ENCODE measurements around the gene NAGLU.

- no peak for TF ChIP-seq SIN3A (IDR thresholded peaks at IDR 0.05; ENCODE audit: borderline replicate concordance, low read depth, low read length)
- no peak for TF ChIP-seq MAX (IDR thresholded peaks at IDR 0.05; ENCODE audit: low read depth)
- TF ChIP-seq CTCF (IDR thresholded peaks at IDR 0.05) = no peak
- TF ChIP-seq TAF1 (IDR thresholded peaks at IDR 0.05; ENCODE audit: borderline replicate concordance, low read depth, low read length) = no peak
- TF ChIP-seq SMC3 (IDR thresholded peaks at IDR 0.05; ENCODE audit: low read depth, low read length) = no peak
- TF ChIP-seq RAD21 (IDR thresholded peaks at IDR 0.05; ENCODE audit: low read length) = no peak
- TF ChIP-seq, protein P1, sequence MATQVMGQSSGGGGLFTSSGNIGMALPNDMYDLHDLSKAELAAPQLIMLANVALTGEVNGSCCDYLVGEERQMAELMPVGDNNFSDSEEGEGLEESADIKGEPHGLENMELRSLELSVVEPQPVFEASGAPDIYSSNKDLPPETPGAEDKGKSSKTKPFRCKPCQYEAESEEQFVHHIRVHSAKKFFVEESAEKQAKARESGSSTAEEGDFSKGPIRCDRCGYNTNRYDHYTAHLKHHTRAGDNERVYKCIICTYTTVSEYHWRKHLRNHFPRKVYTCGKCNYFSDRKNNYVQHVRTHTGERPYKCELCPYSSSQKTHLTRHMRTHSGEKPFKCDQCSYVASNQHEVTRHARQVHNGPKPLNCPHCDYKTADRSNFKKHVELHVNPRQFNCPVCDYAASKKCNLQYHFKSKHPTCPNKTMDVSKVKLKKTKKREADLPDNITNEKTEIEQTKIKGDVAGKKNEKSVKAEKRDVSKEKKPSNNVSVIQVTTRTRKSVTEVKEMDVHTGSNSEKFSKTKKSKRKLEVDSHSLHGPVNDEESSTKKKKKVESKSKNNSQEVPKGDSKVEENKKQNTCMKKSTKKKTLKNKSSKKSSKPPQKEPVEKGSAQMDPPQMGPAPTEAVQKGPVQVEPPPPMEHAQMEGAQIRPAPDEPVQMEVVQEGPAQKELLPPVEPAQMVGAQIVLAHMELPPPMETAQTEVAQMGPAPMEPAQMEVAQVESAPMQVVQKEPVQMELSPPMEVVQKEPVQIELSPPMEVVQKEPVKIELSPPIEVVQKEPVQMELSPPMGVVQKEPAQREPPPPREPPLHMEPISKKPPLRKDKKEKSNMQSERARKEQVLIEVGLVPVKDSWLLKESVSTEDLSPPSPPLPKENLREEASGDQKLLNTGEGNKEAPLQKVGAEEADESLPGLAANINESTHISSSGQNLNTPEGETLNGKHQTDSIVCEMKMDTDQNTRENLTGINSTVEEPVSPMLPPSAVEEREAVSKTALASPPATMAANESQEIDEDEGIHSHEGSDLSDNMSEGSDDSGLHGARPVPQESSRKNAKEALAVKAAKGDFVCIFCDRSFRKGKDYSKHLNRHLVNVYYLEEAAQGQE (IDR thresholded peaks at IDR 0.05; ENCODE audit: low read depth, low read length) = no peak
- no peak for TF ChIP-seq EP300 (IDR thresholded peaks at IDR 0.05; ENCODE audit: borderline replicate concordance in 1 of 2, low read depth in 1 of 2, low read length in 1 of 2)
- TF ChIP-seq USF2 (IDR thresholded peaks at IDR 0.05; ENCODE audit: borderline replicate concordance, low read depth, low read length) = no peak
- TF ChIP-seq, protein P2, sequence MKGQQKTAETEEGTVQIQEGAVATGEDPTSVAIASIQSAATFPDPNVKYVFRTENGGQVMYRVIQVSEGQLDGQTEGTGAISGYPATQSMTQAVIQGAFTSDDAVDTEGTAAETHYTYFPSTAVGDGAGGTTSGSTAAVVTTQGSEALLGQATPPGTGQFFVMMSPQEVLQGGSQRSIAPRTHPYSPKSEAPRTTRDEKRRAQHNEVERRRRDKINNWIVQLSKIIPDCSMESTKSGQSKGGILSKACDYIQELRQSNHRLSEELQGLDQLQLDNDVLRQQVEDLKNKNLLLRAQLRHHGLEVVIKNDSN (IDR thresholded peaks at IDR 0.05; ENCODE audit: borderline replicate concordance, low read depth) = no peak
Observed at GRCh38 chr17:42488032-42488431, 48.0 kb upstream of the NAGLU start.
